HTERT RPE-1 (cell line): Measurements from ENCODE around the gene BANP.
"Not testable (repeated sequence)": the region's sequence is repeated elsewhere in the genome, so short reads cannot be mapped to it uniquely, and the experiment has no call there.

ENCODE experiments used
- in situ Hi-C: fragments of 300-500 bp; cut with MboI; formaldehyde crosslinking; loops from 4 replicates; pipeline ENCODE4 v1.14.3; 2020; ENCODE audit warnings: low sequenced_read_pairs

The BANP gene

GRCh38 chr16:88098731-88099562 is 147.7 kb downstream of the BANP start:
- in situ Hi-C loops, result not testable (repeated sequence)

- in situ Hi-C loops, result no loop called here
Observed at GRCh38 chr16:88099563-88099890, 148.3 kb downstream of the BANP start.

- in situ Hi-C loops, result not testable (repeated sequence)
Observed at GRCh38 chr16:88099956-88100355, 148.7 kb downstream of the BANP start.

- in situ Hi-C loops, result not testable (repeated sequence)
Observed at GRCh38 chr16:88100801-88101622, 149.8 kb downstream of the BANP start.

GRCh38 chr16:88101623-88102105 is 150.4 kb downstream of the BANP start:
- in situ Hi-C loops, result not testable (repeated sequence)

GRCh38 chr16:88102597-88102996 is 151.4 kb downstream of the BANP start:
- in situ Hi-C loops, result no loop called here

- in situ Hi-C loops, result no loop called here
Observed at GRCh38 chr16:88103011-88103410, 151.8 kb downstream of the BANP start.

GRCh38 chr16:88103581-88104188 is 152.5 kb downstream of the BANP start:
- in situ Hi-C loops, result no loop called here

GRCh38 chr16:88104363-88104762 is 153.1 kb downstream of the BANP start:
- in situ Hi-C loops, result not testable (repeated sequence)

GRCh38 chr16:88105574-88106140 is 154.4 kb downstream of the BANP start:
- in situ Hi-C loops, result not testable (repeated sequence)

- in situ Hi-C loops, result not testable (repeated sequence)
Observed at GRCh38 chr16:88106566-88106965, 155.3 kb downstream of the BANP start.

- in situ Hi-C loops, result no loop called here
Observed at GRCh38 chr16:88108762-88109161, 157.5 kb downstream of the BANP start.

- in situ Hi-C loops, result not testable (repeated sequence)
Observed at GRCh38 chr16:88109726-88110621, 158.7 kb downstream of the BANP start.

GRCh38 chr16:88110875-88111494 is 159.8 kb downstream of the BANP start:
- in situ Hi-C loops, result not testable (repeated sequence)

- in situ Hi-C loops, result not testable (repeated sequence)
Observed at GRCh38 chr16:88111976-88112375, 160.7 kb downstream of the BANP start.

GRCh38 chr16:88113545-88114045 is 162.4 kb downstream of the BANP start:
- in situ Hi-C loops, result no loop called here

- in situ Hi-C loops, result not testable (repeated sequence)
Observed at GRCh38 chr16:88114541-88115228, 163.5 kb downstream of the BANP start.

- in situ Hi-C loops, result no loop called here
Observed at GRCh38 chr16:88116121-88116520, 164.9 kb downstream of the BANP start.

GRCh38 chr16:88117476-88117868 is 166.2 kb downstream of the BANP start:
- in situ Hi-C loops, result no loop called here
